H9 (cell line): Measurements from ENCODE around the gene NCCRP1. TPM values are rescaled to one million over a fixed set of nuclear protein-coding genes. Genes with fewer than 3 reads are reported as not detected.

Experiments used
- DNase-seq: peaks from one replicate; pipeline ENCODE4 v3.0.0-alpha.2; 2017
- H2AFZ ChIP-seq: one replicate; pipeline ENCODE4 v1.6.1; 2013; ENCODE audit warnings: mild to moderate bottlenecking, low read length, control low read depth, moderate library complexity
- H2AK5ac ChIP-seq: 2 replicates; pipeline ENCODE4 v1.6.1; 2013; ENCODE audit warnings: low read length, control low read depth, mixed read lengths; ENCODE audit not compliant: insufficient read length
- H2BK120ac ChIP-seq: one replicate; pipeline ENCODE4 v1.6.1; 2013; ENCODE audit warnings: low read depth, mild to moderate bottlenecking, low read length, control low read depth, inconsistent platforms; ENCODE audit not compliant: poor library complexity, severe bottlenecking
- H2BK12ac ChIP-seq: 2 replicates; pipeline ENCODE4 v1.6.1; 2013; ENCODE audit warnings: low read length, control low read depth, mixed read lengths, low read depth; ENCODE audit not compliant: insufficient read length
- H2BK15ac ChIP-seq: 2 replicates; pipeline ENCODE4 v1.6.1; 2013; ENCODE audit warnings: low read depth, low read length, control low read depth
- H2BK20ac ChIP-seq: one replicate; pipeline ENCODE4 v1.6.1; 2013; ENCODE audit warnings: low read depth, mild to moderate bottlenecking, low read length, control low read depth, inconsistent platforms; ENCODE audit not compliant: poor library complexity, severe bottlenecking
- H2BK5ac ChIP-seq: 2 replicates; pipeline ENCODE4 v1.6.1; 2013; ENCODE audit warnings: low read length, control low read depth, mixed read lengths; ENCODE audit not compliant: insufficient read length
- H3K14ac ChIP-seq: 2 replicates; pipeline ENCODE4 v1.6.1; 2013; ENCODE audit warnings: low read length, control low read depth; ENCODE audit not compliant: insufficient read depth
- H3K18ac ChIP-seq: 2 replicates; pipeline ENCODE4 v1.6.1; 2013; ENCODE audit warnings: low read depth, mild to moderate bottlenecking, mixed read lengths, low read length, control low read depth; ENCODE audit not compliant: insufficient read length
- H3K23ac ChIP-seq: 2 replicates; pipeline ENCODE4 v1.6.1; 2013; ENCODE audit warnings: low read length, control low read depth, mixed read lengths, low read depth; ENCODE audit not compliant: insufficient read length
- H3K23me2 ChIP-seq: 2 replicates; pipeline ENCODE4 v1.6.1; 2013; ENCODE audit warnings: low read depth, mild to moderate bottlenecking, mixed read lengths, low read length, control low read depth; ENCODE audit not compliant: insufficient read length, poor library complexity, severe bottlenecking
- H3K27ac ChIP-seq: 2 replicates; pipeline ENCODE4 v1.5.1; 2013; ENCODE audit warnings: low read length, control low read depth, mixed read lengths, low read depth; ENCODE audit not compliant: insufficient read length
- H3K27me3 ChIP-seq: 2 replicates; pipeline ENCODE4 v1.6.1; 2013; ENCODE audit warnings: low read length, control low read depth, inconsistent platforms; ENCODE audit not compliant: insufficient read depth
- H3K4ac ChIP-seq: 2 replicates; pipeline ENCODE4 v1.6.1; 2013; ENCODE audit warnings: low read depth, mild to moderate bottlenecking, control low read depth, inconsistent platforms, low read length, moderate library complexity
- H3K4me1 ChIP-seq: 2 replicates; pipeline ENCODE4 v1.6.1; 2013; ENCODE audit warnings: low read length, control low read depth, inconsistent platforms; ENCODE audit not compliant: insufficient read depth
- H3K4me2 ChIP-seq: 2 replicates; pipeline ENCODE4 v1.6.1; 2013; ENCODE audit warnings: low read length, control low read depth, mixed read lengths; ENCODE audit not compliant: insufficient read length, insufficient read depth
- H3K56ac ChIP-seq: 2 replicates; pipeline ENCODE4 v1.6.1; 2013; ENCODE audit warnings: low read depth, mild to moderate bottlenecking, mixed read lengths, low read length, control low read depth; ENCODE audit not compliant: insufficient read length
- H3K79me1 ChIP-seq: 2 replicates; pipeline ENCODE4 v1.6.1; 2013; ENCODE audit warnings: low read depth, mild to moderate bottlenecking, moderate library complexity, low read length, control low read depth, inconsistent platforms; ENCODE audit not compliant: insufficient read depth, poor library complexity, severe bottlenecking
- H3K79me2 ChIP-seq: 2 replicates; pipeline ENCODE4 v1.6.1; 2013; ENCODE audit warnings: low read length, control low read depth, inconsistent platforms; ENCODE audit not compliant: insufficient read depth
- H3K9ac ChIP-seq: 2 replicates; pipeline ENCODE4 v1.6.1; 2013; ENCODE audit warnings: low read length, control low read depth, mixed read lengths; ENCODE audit not compliant: insufficient read length; ENCODE audit errors: extremely low read depth
- H3K9me3 ChIP-seq: one replicate; pipeline ENCODE4 v1.6.1; 2013; ENCODE audit warnings: low read depth, low read length, inconsistent platforms; ENCODE audit not compliant: control insufficient read depth
- H3T11ph ChIP-seq: one replicate; pipeline ENCODE4 v1.6.1; 2013; ENCODE audit warnings: mild to moderate bottlenecking, low read length, control low read depth, inconsistent platforms
- H4K20me1 ChIP-seq: one replicate; pipeline ENCODE4 v1.6.1; 2013; ENCODE audit not compliant: control insufficient read depth, insufficient read length, insufficient read depth
- H4K5ac ChIP-seq: 2 replicates; pipeline ENCODE4 v1.6.1; 2013; ENCODE audit warnings: low read depth, mild to moderate bottlenecking, mixed read lengths, low read length, control low read depth; ENCODE audit not compliant: insufficient read length
- H4K8ac ChIP-seq: replicated peaks from 2 replicates; pipeline ENCODE4 v1.6.1; 2013; ENCODE audit warnings: low read length, control low read depth, mixed read lengths, low read depth; ENCODE audit not compliant: insufficient read length
- H4K91ac ChIP-seq: 2 replicates; pipeline ENCODE4 v1.6.1; 2013; ENCODE audit warnings: low read depth, mild to moderate bottlenecking, moderate library complexity, mixed read lengths, low read length, control low read depth; ENCODE audit not compliant: insufficient read length
- H3K27ac Mint-ChIP-seq, 3 experiments: 2 replicates in 2 of 3; 3 replicates in 1 of 3; pipeline ENCODE4 v1.8.0; 2020 to 2021; ENCODE audit warnings: mixed read lengths in 3 of 3, mild to moderate bottlenecking in 1 of 3, moderate library complexity in 1 of 3
- H3K27me3 Mint-ChIP-seq: 2 replicates; pipeline ENCODE4 v1.8.0; 2021; ENCODE audit warnings: low read depth, mild to moderate bottlenecking, moderate library complexity, mixed read lengths
- H3K36me3 Mint-ChIP-seq, 3 experiments: 2 replicates in 2 of 3; 3 replicates in 1 of 3; pipeline ENCODE4 v1.8.0; 2020 to 2021; ENCODE audit warnings: low read depth in 3 of 3, mixed read lengths in 3 of 3; ENCODE audit not compliant: insufficient read depth in 1 of 3
- H3K4me1 Mint-ChIP-seq, 2 experiments: 2 replicates each; pipeline ENCODE4 v1.8.0; 2020; ENCODE audit warnings: mixed read lengths in 2 of 2
- H3K4me3 Mint-ChIP-seq, 2 experiments: 2 replicates in 1 of 2; 3 replicates in 1 of 2; pipeline ENCODE4 v1.8.0; 2020 to 2021; ENCODE audit warnings: mild to moderate bottlenecking in 2 of 2, mixed read lengths in 2 of 2, moderate library complexity in 1 of 2
- H3K9me3 Mint-ChIP-seq, 2 experiments: 2 replicates in 1 of 2; 3 replicates in 1 of 2; pipeline ENCODE4 v1.8.0; 2020; ENCODE audit warnings: mild to moderate bottlenecking in 2 of 2, mixed read lengths in 2 of 2, moderate library complexity in 1 of 2
- WGBS: extraction: QIAGEN DNeasy Blood & Tissue Kit; methylation state at CpG from one replicate; pipeline ENCODE4 v1.1.7; 2013; ENCODE audit warnings: missing lambda C conversion rate, low lambda C conversion rate, mixed read lengths; ENCODE audit not compliant: insufficient read length; ENCODE audit errors: extremely low coverage; 5-methylcytosine and 5-hydroxymethylcytosine counted together
- total RNA-seq: library from RNA; stranded (reverse); gene quantifications from 2 replicates; pipeline ENCODE4 v1.2.1, GENCODE V29; 2021
- TF ChIP-seq, protein P1 (sequence below): fragments of 200-600 bp; sonication (generic); conservative IDR thresholded peaks from 3 replicates; pipeline ENCODE4 v1.8.0; 2021; ENCODE audit warnings: antibody characterized with exemption, mild to moderate bottlenecking

The NCCRP1 gene
- total RNA-seq, 1 experiment from 2014 or later: 1.9 TPM

DNA sequence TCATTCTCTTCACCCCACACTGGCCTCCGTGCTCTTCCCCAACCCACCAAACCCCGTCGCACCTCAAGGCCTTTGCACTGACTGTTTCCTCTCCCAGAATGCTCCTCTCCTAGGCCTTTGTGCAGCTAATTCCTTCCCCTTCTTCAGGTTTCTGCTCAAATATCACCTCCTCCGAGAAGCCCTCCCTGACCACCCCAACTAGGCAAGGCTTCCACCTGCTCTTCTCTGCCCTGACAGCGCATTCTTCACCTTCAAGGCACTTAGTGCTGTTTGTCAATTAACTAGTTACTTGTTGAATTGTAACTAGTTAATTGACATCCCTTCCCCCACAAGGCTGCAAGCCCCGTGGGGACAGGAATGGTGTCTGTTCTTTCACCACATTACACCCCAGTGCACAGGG, 7.8 kb upstream of the NCCRP1 start:
- peaks cover 6 to 22% of the 10 kb centered on the region in 2 experiments for H3K4me1 Mint-ChIP-seq
- Histone ChIP-seq H3K4me2 (no peak overlapping the region), H3K9ac (no peak overlapping the region), H4K91ac (no peak overlapping the region), H3K27ac (no peak overlapping the region), H3K23ac (no peak overlapping the region), H3K14ac (no peak overlapping the region), H2BK12ac (no peak overlapping the region), H2BK15ac (no peak overlapping the region), H3K18ac (no peak overlapping the region), H3K56ac (no peak overlapping the region), H4K20me1 (no peaks in the 10 kb centered on the region), H2AFZ (no peak overlapping the region), H3K27me3 (no peaks in the 10 kb centered on the region), H3K79me2 (no peaks in the 10 kb centered on the region), H3K23me2 (no peaks in the 10 kb centered on the region), H4K8ac (no peak overlapping the region), H2AK5ac (no peak overlapping the region), H2BK120ac (no peak overlapping the region), H3T11ph (no peak overlapping the region), H2BK20ac (no peak overlapping the region), H4K5ac (no peak overlapping the region), H2BK5ac (no peak overlapping the region), H3K4me1 (no peaks in the 10 kb centered on the region), H3K79me1 (no peaks in the 10 kb centered on the region), H3K9me3 (no peaks in the 10 kb centered on the region), H3K4ac (no peak overlapping the region)
- no peak for DNase-seq
- peaks cover 17% of the 10 kb centered on the region for H3K27me3 Mint-ChIP-seq
- no peaks in the 10 kb centered on the region for H3K36me3 Mint-ChIP-seq
- WGBS: no CpG with 5 or more reads among the region's 6 CpGs
- H3K27ac Mint-ChIP-seq: no peak overlapping the region
- no peak overlapping the region for H3K4me3 Mint-ChIP-seq
- TF ChIP-seq, protein P1, sequence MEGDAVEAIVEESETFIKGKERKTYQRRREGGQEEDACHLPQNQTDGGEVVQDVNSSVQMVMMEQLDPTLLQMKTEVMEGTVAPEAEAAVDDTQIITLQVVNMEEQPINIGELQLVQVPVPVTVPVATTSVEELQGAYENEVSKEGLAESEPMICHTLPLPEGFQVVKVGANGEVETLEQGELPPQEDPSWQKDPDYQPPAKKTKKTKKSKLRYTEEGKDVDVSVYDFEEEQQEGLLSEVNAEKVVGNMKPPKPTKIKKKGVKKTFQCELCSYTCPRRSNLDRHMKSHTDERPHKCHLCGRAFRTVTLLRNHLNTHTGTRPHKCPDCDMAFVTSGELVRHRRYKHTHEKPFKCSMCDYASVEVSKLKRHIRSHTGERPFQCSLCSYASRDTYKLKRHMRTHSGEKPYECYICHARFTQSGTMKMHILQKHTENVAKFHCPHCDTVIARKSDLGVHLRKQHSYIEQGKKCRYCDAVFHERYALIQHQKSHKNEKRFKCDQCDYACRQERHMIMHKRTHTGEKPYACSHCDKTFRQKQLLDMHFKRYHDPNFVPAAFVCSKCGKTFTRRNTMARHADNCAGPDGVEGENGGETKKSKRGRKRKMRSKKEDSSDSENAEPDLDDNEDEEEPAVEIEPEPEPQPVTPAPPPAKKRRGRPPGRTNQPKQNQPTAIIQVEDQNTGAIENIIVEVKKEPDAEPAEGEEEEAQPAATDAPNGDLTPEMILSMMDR: no peak
- no peaks in the 10 kb centered on the region for H3K9me3 Mint-ChIP-seq
